HG03025 (cell line): ENCODE data around the gene MRGPRD.
"Not testable (repeated sequence)": the region's sequence is repeated elsewhere in the genome, so short reads cannot be mapped to it uniquely, and the experiment has no call there.

Source experiments
- ATAC-seq: cut with Tn5 transposase; IDR thresholded peaks from one replicate; pipeline ENCODE4 v1.9.1; 2021; ENCODE audit warnings: mild to moderate bottlenecking, moderate library complexity; ENCODE audit not compliant: unreplicated experiment, low FRiP score

The MRGPRD gene

GRCh38 chr11:69006816-69007215, 26.0 kb upstream of the MRGPRD start:
- ATAC-seq = no peak

- no peak for ATAC-seq
These were observed 25.0 kb upstream of the MRGPRD start for GRCh38 chr11:69005631-69006368.

GRCh38 chr11:69005183-69005630, 24.4 kb upstream of the MRGPRD start:
- ATAC-seq = no peak

DNA sequence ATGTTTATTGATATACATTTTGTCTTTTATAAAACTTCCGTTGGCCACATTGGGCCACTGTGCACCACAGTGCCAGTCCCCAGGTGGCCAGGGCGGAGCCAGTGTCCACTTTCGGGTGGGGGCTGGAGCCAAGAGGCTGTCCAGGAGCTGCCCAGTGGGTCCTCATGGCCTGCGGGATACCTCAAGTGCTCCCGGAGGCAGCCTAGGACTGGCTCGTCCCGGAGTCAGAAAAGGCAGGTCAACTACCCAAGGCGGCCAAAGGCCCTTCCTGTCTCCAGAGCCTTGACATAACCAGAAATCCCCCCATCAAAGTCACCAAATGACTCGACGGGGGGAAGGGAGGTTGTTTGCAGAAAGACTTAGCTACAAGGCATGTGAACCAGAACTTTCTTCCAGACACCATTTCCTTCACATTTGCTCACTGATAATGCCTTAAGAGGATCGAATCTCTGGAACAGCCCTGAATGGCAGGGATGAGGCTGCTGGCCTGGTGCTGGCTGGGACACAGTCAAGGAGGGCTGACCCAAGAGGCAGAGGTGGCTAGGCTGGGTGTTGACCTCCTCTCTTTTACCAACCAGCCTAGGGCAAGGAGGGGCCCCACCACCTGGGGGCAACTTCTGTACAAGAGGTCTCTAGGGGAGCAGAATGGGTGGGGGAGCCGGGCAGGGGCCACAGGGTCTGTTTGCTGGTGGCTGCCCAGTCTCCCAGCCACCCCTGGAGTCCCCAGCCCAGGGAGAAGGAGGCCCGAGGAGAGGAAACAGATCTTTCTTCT, 23.8 kb upstream of the MRGPRD start:
- ATAC-seq = no peak

DNA sequence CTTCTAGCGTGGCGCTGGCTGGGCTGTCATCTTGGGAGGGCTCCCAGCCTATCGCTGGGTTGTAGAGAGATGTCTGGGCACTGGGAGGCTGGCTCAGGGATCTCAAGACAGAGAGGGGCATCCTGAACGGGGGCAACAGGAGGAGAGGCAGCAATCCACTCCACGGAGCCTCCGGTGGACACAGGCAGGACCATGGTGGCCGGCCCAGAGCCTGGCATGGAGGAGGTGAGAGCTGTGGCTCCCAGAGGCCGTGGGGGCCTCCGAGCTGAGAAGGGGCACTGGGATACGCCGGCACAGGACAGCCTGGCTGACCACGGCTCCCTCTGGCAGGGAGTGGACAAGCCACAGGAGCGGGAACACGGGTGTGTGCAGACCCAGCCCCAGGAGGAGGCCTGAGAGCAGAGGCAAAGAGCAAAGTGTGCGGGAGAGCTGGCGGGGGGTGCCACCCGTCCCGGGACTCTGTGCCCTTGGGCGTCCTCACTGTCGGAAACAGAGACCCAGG, 23.1 kb upstream of the MRGPRD start:
- ATAC-seq = no peak

DNA sequence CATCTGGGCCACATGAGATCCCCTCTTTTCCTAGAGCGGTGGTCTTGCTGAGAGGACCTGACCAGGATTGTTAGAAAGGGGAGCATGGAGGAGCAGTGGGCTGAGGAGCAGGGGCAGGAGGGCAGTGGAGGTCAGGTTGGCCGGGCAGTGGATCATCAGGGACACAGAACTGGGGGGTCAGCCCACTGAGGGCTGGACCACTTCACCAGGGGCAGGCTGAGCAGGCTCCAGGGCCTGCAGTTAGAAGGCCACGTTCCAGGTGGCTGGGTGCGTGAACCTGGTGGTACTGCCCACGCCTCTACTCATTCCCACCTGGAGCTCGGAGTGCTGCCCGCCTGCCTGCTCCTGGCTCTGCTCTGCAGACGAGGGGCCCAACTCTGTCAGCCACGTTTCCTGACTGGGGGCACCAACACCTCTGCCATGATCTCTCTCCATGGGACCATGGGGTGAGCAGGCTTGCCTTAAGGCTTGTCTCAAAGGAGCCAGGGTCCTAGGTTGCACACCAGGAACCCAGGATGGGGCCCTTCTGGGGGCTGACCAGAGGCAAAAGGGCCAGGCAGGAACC, 22.6 kb upstream of the MRGPRD start:
- no peak for ATAC-seq

- no peak for ATAC-seq
These were observed 21.9 kb upstream of the MRGPRD start for GRCh38 chr11:69002570-69003231.

DNA sequence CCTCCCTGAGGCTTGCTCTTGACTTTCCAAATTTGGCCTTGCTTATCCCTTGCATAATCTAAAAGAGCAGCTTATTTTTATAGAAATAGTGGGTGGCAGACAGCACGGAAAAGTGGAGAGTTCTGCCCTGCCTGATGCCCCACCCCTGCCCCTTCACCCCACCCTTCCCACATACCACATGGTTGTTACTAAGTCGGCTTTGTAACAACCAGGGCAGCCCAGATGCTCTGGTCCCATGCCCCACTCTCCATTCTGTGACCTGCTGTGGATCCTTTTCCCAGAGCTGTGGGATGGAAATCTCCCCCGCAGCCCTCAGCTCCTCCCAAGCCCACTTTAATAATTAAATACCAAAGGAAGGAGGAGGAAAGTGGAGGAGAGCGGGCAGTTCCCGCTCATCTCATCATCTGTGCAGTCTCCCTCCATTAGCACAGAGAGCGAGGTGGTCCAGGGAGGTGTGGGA, 21.4 kb upstream of the MRGPRD start:
- no peak for ATAC-seq

GRCh38 chr11:69001243-69002081, 20.7 kb upstream of the MRGPRD start:
- no peak for ATAC-seq

- ATAC-seq = no peak
These were observed 20.1 kb upstream of the MRGPRD start for GRCh38 chr11:69000831-69001242.

GRCh38 chr11:69000391-69000790, 19.6 kb upstream of the MRGPRD start:
- no peak for ATAC-seq

DNA sequence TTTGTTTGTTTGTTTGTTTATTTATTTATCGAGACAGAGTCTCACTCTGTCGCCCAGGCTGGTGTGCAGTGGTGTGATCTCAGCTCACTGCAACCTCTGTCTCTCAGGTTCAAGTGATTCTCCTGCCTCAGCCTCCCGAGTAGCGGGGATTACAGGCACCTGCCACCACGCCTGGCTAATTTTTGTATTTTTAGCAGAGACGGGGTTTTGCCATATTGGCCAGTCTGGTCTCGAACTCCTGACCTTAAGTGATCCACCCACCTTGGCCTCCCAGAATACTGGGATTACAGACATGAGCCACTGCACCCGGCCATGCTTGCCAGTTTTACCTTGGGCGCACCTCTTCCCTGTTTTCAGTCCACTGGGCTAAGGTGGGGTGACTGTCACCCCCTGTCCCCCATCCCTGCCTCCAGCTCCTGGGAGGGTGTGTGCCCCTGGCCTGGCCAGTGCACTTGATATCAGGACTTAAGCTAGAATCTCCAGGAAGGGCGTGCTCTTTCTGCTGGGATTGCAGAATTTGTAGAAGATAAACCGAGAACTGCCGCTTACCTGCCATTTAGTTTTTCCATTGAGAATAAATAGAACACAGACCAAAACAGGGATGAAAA, 19.1 kb upstream of the MRGPRD start:
- ATAC-seq = not testable (repeated sequence)

DNA sequence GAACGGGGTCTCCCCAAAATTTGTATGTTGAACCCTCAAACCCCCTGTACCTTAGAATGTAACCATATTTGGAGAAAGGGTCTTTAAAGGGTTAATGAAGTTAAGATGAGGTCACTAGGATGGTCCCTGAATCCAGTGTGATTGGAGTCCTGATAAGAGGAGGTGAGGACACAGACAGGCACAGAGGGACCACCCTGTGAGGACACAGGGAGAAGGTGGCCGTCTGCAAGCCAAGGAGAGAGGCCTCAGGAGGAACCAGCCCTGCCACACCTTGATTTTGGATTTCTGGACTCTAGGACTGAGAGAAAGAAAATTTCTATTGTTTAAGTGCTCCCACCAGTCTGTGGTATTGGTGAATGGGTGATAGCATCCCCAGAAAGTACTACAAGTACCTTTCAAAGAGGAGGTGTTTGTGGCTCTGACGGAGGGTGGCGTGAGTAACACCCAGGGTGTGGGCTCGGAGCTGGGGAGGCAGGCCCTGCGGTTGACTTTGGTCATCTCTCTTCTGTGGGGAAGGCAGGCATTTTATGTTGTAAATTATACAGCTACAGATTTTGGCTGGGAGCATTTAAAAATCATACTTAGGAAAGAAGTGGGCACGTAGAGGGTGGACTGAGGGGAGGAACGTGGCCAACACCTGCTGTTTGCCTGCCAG, 18.4 kb upstream of the MRGPRD start:
- ATAC-seq = no peak

DNA sequence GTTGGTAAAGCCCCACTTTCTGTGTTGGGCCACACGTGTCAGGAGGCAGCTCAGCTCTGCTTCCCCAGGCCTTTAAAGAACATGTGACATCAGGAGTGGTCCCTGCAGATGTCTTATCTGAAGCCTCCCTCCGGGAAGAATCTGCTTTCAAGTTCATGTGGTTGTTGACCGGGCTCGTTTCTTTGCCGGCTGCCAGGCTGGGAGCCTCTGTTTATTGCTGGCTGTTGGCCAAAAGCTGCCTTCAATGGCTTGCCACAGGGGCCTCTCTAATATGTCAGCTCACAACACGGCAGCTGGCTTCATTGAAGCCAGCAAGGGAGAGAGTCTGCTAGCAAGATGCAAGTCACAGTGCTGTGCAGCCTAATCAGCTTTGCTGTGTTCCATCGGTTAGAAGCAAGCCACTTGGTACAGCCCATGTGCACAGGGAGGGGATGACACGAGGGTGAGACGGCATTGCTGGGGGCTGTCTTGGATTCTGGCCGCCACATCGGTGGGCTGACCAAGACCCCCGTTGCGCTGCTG, 17.7 kb upstream of the MRGPRD start:
- ATAC-seq = no peak

DNA sequence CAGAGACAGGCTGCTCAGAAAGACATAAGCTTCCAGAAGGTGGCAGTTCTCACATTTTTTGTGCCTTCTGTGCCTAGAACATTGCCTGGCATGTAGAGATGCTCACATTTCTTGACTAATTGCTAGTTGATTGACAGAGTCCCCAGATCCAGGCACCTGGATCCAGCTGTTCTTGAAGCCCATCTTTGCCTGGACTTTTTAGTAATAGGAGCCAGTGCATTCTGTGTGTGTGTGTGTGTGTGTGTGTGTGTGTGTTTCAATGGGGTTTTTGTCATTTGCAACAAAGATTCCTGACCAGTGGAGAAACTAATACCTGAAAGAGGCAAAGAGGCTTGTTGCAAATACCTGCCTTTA, 17.2 kb upstream of the MRGPRD start:
- no peak for ATAC-seq

DNA sequence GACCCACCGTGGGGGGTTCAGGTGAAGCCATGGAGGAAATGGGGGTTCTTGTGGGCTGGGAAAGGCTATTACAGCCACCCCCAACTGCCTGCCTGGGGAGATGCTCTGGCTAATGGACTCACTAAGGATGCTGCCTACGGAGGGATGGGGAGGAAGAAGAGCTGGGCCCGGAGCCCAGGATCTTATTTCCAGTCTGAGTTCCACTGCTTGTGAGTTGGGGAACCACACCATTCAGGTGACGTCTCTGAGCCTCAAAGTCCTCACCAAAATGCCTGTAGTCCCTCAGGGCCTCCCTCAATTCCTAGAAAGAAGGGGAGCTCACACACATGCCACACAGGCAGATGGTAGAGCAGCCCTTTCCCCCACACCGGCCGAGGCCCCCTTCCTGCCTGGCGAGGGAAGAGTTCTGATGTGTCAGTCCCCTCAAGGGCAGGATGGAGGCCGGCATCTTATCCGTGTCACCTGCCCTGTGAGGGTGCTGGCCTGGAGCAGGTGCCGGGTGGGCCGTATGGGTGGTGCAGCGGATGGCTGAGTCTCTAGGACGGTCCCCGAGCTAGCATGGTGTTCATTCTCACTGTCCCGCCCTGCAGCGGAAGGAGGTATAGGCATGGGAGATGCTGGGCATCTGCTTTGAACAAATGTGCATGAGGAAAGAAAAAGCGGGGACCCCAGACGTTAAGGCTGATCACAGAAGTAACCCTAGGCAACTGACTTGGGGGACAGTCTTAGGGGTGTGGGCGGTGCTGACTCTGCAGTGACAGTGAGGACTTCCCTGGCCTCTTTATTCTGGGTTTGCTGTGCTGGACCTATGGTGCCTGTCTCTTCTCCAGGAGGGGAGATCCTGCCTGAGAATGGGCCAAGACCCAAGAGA, 16.6 kb upstream of the MRGPRD start:
- ATAC-seq = no peak

DNA sequence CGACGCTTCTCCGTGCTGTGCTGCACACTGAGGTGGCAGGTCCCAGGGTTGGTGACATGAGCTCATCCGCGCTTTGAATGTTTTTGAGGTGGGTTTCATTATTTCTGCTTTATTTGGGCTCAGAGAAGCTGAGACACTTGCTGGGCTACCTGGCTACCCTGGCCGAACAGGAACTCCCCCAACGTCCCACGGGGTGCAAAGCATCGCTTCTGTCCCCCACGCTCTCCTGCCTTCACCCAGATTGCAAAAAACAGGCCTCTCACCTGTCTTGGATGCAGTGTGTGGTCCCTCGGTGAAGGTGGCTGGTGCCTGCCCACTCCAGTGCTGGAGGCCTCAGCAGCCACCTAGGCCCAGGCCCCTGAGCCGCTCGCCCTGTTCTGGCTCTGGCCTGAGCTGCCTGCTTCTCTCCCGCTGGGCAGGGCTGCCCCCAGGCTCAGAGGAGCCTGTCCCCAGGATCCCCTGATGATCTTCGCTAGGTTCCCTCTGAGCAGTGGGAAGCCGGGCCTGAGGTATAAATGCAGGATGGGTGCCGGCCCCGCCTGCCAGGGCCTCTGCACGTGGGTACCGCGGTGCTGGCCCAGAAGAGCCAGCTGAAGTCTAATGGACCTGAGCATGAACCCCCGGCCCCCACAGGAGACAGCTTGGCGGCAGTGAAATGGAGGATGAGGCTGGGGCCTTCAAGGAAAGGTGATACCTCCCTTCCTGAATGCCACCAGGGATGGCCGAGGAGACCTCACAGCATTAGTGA, 15.8 kb upstream of the MRGPRD start:
- ATAC-seq = no peak
